Measurements from ENCODE around the gene GCKR.

DNA sequence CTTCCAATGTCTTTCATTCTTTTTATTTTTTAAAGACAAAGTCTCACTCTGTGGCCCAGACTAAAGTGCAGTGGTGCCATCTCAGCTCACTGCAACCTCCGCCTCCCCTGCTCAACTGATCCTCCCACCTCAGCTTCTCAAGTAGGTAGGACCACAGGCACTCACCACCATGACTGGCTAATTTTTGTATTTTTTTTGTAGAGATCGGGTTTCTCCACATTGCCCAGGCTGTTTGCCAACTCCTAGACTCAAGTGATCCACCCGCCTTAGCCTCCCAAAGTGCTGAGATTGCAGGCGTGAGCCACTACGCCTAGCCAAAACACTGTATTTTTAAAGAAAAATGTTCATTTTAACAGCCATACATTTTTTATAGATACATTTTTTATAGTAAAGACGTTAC is 12.7 kb downstream of the GCKR start:
- no peak for TF ChIP-seq SMC3 (IDR thresholded peaks at IDR 0.05; ENCODE audit: low read length)
- no peak for TF ChIP-seq JUNB (CRISPR knock-in tag; IDR thresholded peaks at IDR 0.05; ENCODE audit: borderline replicate concordance)
- no peak for TF ChIP-seq ASH2L (IDR thresholded peaks at IDR 0.05; ENCODE audit: insufficient read length, low read depth, low read length)
- TF ChIP-seq SUZ12 (IDR thresholded peaks at IDR 0.05; ENCODE audit: low read depth, low read length): no peak
- TF ChIP-seq, protein P1, sequence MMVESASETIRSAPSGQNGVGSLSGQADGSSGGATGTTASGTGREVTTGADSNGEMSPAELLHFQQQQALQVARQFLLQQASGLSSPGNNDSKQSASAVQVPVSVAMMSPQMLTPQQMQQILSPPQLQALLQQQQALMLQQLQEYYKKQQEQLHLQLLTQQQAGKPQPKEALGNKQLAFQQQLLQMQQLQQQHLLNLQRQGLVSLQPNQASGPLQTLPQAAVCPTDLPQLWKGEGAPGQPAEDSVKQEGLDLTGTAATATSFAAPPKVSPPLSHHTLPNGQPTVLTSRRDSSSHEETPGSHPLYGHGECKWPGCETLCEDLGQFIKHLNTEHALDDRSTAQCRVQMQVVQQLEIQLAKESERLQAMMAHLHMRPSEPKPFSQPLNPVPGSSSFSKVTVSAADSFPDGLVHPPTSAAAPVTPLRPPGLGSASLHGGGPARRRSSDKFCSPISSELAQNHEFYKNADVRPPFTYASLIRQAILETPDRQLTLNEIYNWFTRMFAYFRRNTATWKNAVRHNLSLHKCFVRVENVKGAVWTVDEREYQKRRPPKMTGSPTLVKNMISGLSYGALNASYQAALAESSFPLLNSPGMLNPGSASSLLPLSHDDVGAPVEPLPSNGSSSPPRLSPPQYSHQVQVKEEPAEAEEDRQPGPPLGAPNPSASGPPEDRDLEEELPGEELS (CRISPR knock-in tag; IDR thresholded peaks at IDR 0.05): no peak
- no peak for TF ChIP-seq NONO (IDR thresholded peaks at IDR 0.05)
- no peak for TF ChIP-seq NONO (CRISPR knock-in tag; conservative IDR thresholded peaks at IDR 0.05)
- TF ChIP-seq, protein P2, sequence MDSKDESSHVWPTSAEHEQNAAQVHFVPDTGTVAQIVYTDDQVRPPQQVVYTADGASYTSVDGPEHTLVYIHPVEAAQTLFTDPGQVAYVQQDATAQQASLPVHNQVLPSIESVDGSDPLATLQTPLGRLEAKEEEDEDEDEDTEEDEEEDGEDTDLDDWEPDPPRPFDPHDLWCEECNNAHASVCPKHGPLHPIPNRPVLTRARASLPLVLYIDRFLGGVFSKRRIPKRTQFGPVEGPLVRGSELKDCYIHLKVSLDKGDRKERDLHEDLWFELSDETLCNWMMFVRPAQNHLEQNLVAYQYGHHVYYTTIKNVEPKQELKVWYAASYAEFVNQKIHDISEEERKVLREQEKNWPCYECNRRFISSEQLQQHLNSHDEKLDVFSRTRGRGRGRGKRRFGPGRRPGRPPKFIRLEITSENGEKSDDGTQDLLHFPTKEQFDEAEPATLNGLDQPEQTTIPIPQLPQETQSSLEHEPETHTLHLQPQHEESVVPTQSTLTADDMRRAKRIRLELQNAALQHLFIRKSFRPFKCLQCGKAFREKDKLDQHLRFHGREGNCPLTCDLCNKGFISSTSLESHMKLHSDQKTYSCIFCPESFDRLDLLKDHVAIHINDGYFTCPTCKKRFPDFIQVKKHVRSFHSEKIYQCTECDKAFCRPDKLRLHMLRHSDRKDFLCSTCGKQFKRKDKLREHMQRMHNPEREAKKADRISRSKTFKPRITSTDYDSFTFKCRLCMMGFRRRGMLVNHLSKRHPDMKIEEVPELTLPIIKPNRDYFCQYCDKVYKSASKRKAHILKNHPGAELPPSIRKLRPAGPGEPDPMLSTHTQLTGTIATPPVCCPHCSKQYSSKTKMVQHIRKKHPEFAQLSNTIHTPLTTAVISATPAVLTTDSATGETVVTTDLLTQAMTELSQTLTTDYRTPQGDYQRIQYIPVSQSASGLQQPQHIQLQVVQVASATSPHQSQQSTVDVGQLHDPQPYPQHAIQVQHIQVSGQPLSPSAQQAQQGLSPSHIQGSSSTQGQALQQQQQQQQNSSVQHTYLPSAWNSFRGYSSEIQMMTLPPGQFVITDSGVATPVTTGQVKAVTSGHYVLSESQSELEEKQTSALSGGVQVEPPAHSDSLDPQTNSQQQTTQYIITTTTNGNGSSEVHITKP (CRISPR knock-in tag; IDR thresholded peaks at IDR 0.05; ENCODE audit: low read depth): no peak
- no peak for TF ChIP-seq ZNF674 (CRISPR knock-in tag; IDR thresholded peaks at IDR 0.05; ENCODE audit: low read depth)
- no peak for TF ChIP-seq HDAC2 (CRISPR knock-in tag; IDR thresholded peaks at IDR 0.05)
- TF ChIP-seq, protein P3, sequence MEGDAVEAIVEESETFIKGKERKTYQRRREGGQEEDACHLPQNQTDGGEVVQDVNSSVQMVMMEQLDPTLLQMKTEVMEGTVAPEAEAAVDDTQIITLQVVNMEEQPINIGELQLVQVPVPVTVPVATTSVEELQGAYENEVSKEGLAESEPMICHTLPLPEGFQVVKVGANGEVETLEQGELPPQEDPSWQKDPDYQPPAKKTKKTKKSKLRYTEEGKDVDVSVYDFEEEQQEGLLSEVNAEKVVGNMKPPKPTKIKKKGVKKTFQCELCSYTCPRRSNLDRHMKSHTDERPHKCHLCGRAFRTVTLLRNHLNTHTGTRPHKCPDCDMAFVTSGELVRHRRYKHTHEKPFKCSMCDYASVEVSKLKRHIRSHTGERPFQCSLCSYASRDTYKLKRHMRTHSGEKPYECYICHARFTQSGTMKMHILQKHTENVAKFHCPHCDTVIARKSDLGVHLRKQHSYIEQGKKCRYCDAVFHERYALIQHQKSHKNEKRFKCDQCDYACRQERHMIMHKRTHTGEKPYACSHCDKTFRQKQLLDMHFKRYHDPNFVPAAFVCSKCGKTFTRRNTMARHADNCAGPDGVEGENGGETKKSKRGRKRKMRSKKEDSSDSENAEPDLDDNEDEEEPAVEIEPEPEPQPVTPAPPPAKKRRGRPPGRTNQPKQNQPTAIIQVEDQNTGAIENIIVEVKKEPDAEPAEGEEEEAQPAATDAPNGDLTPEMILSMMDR (CRISPR knock-in tag; IDR thresholded peaks at IDR 0.05): no peak
- TF ChIP-seq, protein P4, sequence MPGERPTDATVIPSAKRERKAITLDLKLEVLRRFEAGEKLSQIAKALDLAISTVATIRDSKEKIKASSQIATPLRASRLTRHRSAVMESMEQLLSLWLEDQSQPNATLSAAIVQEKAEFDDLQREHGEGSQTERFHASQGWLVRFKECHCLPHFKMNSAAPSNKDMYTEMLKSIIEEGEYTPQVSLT (CRISPR knock-in tag; IDR thresholded peaks at IDR 0.05; ENCODE audit: borderline replicate concordance, low read depth): no peak
- TF ChIP-seq, protein P5, sequence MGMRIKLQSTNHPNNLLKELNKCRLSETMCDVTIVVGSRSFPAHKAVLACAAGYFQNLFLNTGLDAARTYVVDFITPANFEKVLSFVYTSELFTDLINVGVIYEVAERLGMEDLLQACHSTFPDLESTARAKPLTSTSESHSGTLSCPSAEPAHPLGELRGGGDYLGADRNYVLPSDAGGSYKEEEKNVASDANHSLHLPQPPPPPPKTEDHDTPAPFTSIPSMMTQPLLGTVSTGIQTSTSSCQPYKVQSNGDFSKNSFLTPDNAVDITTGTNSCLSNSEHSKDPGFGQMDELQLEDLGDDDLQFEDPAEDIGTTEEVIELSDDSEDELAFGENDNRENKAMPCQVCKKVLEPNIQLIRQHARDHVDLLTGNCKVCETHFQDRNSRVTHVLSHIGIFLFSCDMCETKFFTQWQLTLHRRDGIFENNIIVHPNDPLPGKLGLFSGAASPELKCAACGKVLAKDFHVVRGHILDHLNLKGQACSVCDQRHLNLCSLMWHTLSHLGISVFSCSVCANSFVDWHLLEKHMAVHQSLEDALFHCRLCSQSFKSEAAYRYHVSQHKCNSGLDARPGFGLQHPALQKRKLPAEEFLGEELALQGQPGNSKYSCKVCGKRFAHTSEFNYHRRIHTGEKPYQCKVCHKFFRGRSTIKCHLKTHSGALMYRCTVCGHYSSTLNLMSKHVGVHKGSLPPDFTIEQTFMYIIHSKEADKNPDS (CRISPR knock-in tag; IDR thresholded peaks at IDR 0.05): no peak

Measured in HepG2 (cell line).